IMR-90 (cell line): ENCODE data around the gene MDM4. TPM values are rescaled to one million over a fixed set of nuclear protein-coding genes. Genes with fewer than 3 reads are reported as not detected.

ENCODE experiments used
- ATAC-seq: fragments of 200-7000 bp; cut with Tn5 transposase; 2 replicates; pipeline ENCODE4 v1.9.1; 2020; ENCODE audit warnings: low read depth, mild to moderate bottlenecking, moderate library complexity
- BruUV-seq: library from RNA; stranded (reverse); fragments of 400-500 nt; replicated peaks from 2 replicates; lab custom pipeline; 2021; lab: Mats Ljungman, UMichigan
- CTCF ChIA-PET: fragments of 300-600 bp; formaldehyde crosslinking; extraction: SDS; loops from one replicate; lab custom pipeline; 2021; ENCODE audit warnings: antibody characterized with exemption; lab: Yijun Ruan, JAX
- POLR2A ChIA-PET: fragments of 300-600 bp; sonication (Branson Sonifier 250); formaldehyde crosslinking; loops from one replicate; lab custom pipeline; 2022; ENCODE audit warnings: antibody characterized with exemption; ENCODE audit not compliant: unreplicated experiment; lab: Charles Lee
- DNase-seq: peaks from one replicate; pipeline ENCODE4 v3.0.0; 2013
- H2AFZ ChIP-seq: replicated peaks from 2 replicates; pipeline ENCODE3; 2013; ENCODE audit warnings: low read length, mild to moderate bottlenecking; ENCODE audit not compliant: poor library complexity
- H2AK5ac ChIP-seq: 2 replicates; pipeline ENCODE4 v1.6.1; 2013; ENCODE audit warnings: low read depth, low read length, inconsistent platforms
- H2AK9ac ChIP-seq: replicated peaks from 2 replicates; pipeline ENCODE3; 2013; ENCODE audit warnings: mild to moderate bottlenecking, low read depth, low read length, moderate library complexity; ENCODE audit not compliant: poor library complexity
- H2BK120ac ChIP-seq: 2 replicates; pipeline ENCODE4 v1.6.1; 2013; ENCODE audit warnings: low read depth, low read length, inconsistent platforms
- H2BK15ac ChIP-seq: 3 replicates; pipeline ENCODE4 v1.6.1; 2013; ENCODE audit warnings: low read depth, low read length, inconsistent platforms
- H2BK20ac ChIP-seq: 2 replicates; pipeline ENCODE4 v1.6.1; 2013; ENCODE audit warnings: low read depth, mild to moderate bottlenecking, inconsistent platforms, low read length, moderate library complexity
- H2BK5ac ChIP-seq: 2 replicates; pipeline ENCODE4 v1.6.1; 2013; ENCODE audit warnings: mild to moderate bottlenecking, low read depth, low read length, inconsistent platforms; ENCODE audit not compliant: poor library complexity, severe bottlenecking
- H3K14ac ChIP-seq: replicated peaks from 2 replicates; pipeline ENCODE4 v1.6.1; 2013; ENCODE audit warnings: low read depth, low read length, inconsistent platforms
- H3K18ac ChIP-seq: 2 replicates; pipeline ENCODE4 v1.6.1; 2013; ENCODE audit warnings: low read depth, low read length, control low read depth
- H3K23ac ChIP-seq: 2 replicates; pipeline ENCODE4 v1.6.1; 2013; ENCODE audit warnings: low read depth, low read length, inconsistent platforms
- H3K27ac ChIP-seq: 2 replicates; pipeline ENCODE4 v1.5.1; 2013; ENCODE audit warnings: mild to moderate bottlenecking, control low read depth, low read length; ENCODE audit not compliant: insufficient read depth
- H3K27me3 ChIP-seq: 2 replicates; pipeline ENCODE4 v1.6.1; 2013; ENCODE audit warnings: low read length; ENCODE audit not compliant: control insufficient read depth, insufficient read depth
- H3K36me3 ChIP-seq: 2 replicates; pipeline ENCODE4 v1.6.1; 2013; ENCODE audit warnings: low read length, mixed read lengths; ENCODE audit not compliant: control insufficient read depth, insufficient read depth
- H3K4ac ChIP-seq: 2 replicates; pipeline ENCODE4 v1.6.1; 2013; ENCODE audit warnings: low read depth, low read length, inconsistent platforms
- H3K4me1 ChIP-seq: 2 replicates; pipeline ENCODE4 v1.6.1; 2013; ENCODE audit warnings: low read length, mixed read lengths; ENCODE audit not compliant: control insufficient read depth, insufficient read depth
- H3K4me2 ChIP-seq: 2 replicates; pipeline ENCODE4 v1.6.1; 2013; ENCODE audit warnings: low read depth, mild to moderate bottlenecking, control low read depth, low read length, moderate library complexity
- H3K4me3 ChIP-seq: 2 replicates; pipeline ENCODE4 v1.5.1; 2013; ENCODE audit warnings: low read depth, mild to moderate bottlenecking, control low read depth, low read length, moderate library complexity; ENCODE audit not compliant: insufficient read depth
- H3K56ac ChIP-seq: 2 replicates; pipeline ENCODE4 v1.6.1; 2013; ENCODE audit warnings: low read length, inconsistent platforms; ENCODE audit not compliant: insufficient read depth; ENCODE audit errors: extremely low read depth
- H3K79me1 ChIP-seq, 2 experiments: 2 replicates each; pipeline ENCODE4 v1.6.1; 2013; ENCODE audit warnings: low read length in 2 of 2, inconsistent platforms in 1 of 2, low read depth in 1 of 2
- H3K9ac ChIP-seq: 2 replicates; pipeline ENCODE4 v1.6.1; 2013; ENCODE audit warnings: low read depth, low read length, control low read depth
- H3K9me1 ChIP-seq: 2 replicates; pipeline ENCODE4 v1.6.1; 2013; ENCODE audit warnings: low read length, inconsistent platforms; ENCODE audit not compliant: insufficient read depth
- H3K9me3 ChIP-seq: 2 replicates; pipeline ENCODE4 v1.6.1; 2013; ENCODE audit warnings: low read length; ENCODE audit not compliant: control insufficient read depth, insufficient read depth
- H4K20me1 ChIP-seq: 2 replicates; pipeline ENCODE4 v1.6.1; 2013; ENCODE audit warnings: low read length, inconsistent platforms; ENCODE audit not compliant: insufficient read depth
- H4K5ac ChIP-seq: 2 replicates; pipeline ENCODE4 v1.6.1; 2013; ENCODE audit warnings: mild to moderate bottlenecking, low read depth, low read length, control low read depth
- H4K8ac ChIP-seq, 2 experiments: 2 replicates each; pipeline ENCODE4 v1.6.1; 2013; ENCODE audit warnings: low read depth in 2 of 2, low read length in 2 of 2, control low read depth in 1 of 2, inconsistent platforms in 1 of 2
- H4K91ac ChIP-seq: 2 replicates; pipeline ENCODE4 v1.6.1; 2013; ENCODE audit warnings: low read depth, low read length, inconsistent platforms; ENCODE audit not compliant: insufficient read depth
- BHLHE40 ChIP-seq: fragments of 150-350 bp; IDR thresholded peaks from 2 replicates; pipeline ENCODE4 v1.6.1; 2016; ENCODE audit warnings: mild to moderate bottlenecking, low read depth, low read length
- CTCF ChIP-seq: conservative IDR thresholded peaks from 2 replicates; pipeline ENCODE4 v1.5.1; 2012; ENCODE audit warnings: mild to moderate bottlenecking, low read depth, low read length, improper control_type of control experiment
- ELK1 ChIP-seq: fragments of 150-350 bp; IDR thresholded peaks from 2 replicates; pipeline ENCODE4 v1.6.1; 2016; ENCODE audit warnings: low read depth, mild to moderate bottlenecking, low read length, moderate library complexity, borderline replicate concordance
- MAFK ChIP-seq: IDR thresholded peaks from 2 replicates; pipeline ENCODE4 v1.6.1; 2012; ENCODE audit warnings: low read depth, low read length, improper control_type of control experiment
- MXI1 ChIP-seq: IDR thresholded peaks from 2 replicates; pipeline ENCODE4 v1.6.1; 2012; ENCODE audit warnings: low read depth, mild to moderate bottlenecking, low read length, moderate library complexity, borderline replicate concordance
- NFE2L2 ChIP-seq: fragments of 150-350 bp; IDR thresholded peaks from 2 replicates; pipeline ENCODE4 v1.6.1; 2016; ENCODE audit warnings: low read depth, mild to moderate bottlenecking, low read length
- POLR2A ChIP-seq: IDR thresholded peaks from 2 replicates; pipeline ENCODE4 v1.6.1; 2012; ENCODE audit warnings: mild to moderate bottlenecking, low read depth, low read length
- RAD21 ChIP-seq: IDR thresholded peaks from 2 replicates; pipeline ENCODE4 v1.6.1; 2012; ENCODE audit warnings: low read length, improper control_type of control experiment
- RCOR1 ChIP-seq: IDR thresholded peaks from 2 replicates; pipeline ENCODE4 v1.6.1; 2012; ENCODE audit warnings: mild to moderate bottlenecking, low read length, improper control_type of control experiment; ENCODE audit not compliant: insufficient replicate concordance
- RFX5 ChIP-seq: IDR thresholded peaks from 2 replicates; pipeline ENCODE4 v1.8.0; 2012; ENCODE audit warnings: low read depth, mild to moderate bottlenecking, low read length, moderate library complexity
- WGBS, 2 experiments: methylation state at CpG; one replicate each; pipeline versions ENCODE4 v1.1.5 to v1.1.7; 2013; ENCODE audit warnings: missing lambda C conversion rate in 2 of 2; ENCODE audit not compliant: insufficient read length in 1 of 2; ENCODE audit errors: extremely low coverage in 2 of 2; 5-methylcytosine and 5-hydroxymethylcytosine counted together
- dilution Hi-C: fragments of 300-500 bp; cut with HindIII; formaldehyde crosslinking; loops from one replicate; pipeline ENCODE4 v1.14.3; 2018; ENCODE audit warnings: low sequenced_read_pairs; ENCODE audit not compliant: unreplicated experiment
- in situ Hi-C: fragments of 300-500 bp; cut with MboI; formaldehyde crosslinking; loops from 3 replicates; pipeline ENCODE4 v1.14.3; 2019; ENCODE audit warnings: low sequenced_read_pairs, inconsistent platforms, mixed read lengths
- intact Hi-C: fragments of 100-400 bp; cut with micrococcal nuclease; formaldehyde crosslinking; loops from 2 replicates; pipeline ENCODE4 v1.10.0; 2022
- polyA plus RNA-seq, 3 experiments: library from polyadenylated mRNA; depleted of rRNA; stranded (reverse); fragments of >200 nt; gene quantifications; 2 replicates each; pipeline ENCODE4 v1.2.3, GENCODE V29; 2012; ENCODE audit warnings: low replicate concordance in 1 of 3
- total RNA-seq: library from RNA; depleted of rRNA; stranded (reverse); fragments of >200 nt; gene quantifications from 2 replicates; pipeline ENCODE4 v1.2.3, GENCODE V29; 2012

Gene MDM4
- total and polyA plus RNA-seq, 2 of the 4 experiments (the other 2 are of a cell fraction): 7.4 to 20.1 TPM

DNA sequence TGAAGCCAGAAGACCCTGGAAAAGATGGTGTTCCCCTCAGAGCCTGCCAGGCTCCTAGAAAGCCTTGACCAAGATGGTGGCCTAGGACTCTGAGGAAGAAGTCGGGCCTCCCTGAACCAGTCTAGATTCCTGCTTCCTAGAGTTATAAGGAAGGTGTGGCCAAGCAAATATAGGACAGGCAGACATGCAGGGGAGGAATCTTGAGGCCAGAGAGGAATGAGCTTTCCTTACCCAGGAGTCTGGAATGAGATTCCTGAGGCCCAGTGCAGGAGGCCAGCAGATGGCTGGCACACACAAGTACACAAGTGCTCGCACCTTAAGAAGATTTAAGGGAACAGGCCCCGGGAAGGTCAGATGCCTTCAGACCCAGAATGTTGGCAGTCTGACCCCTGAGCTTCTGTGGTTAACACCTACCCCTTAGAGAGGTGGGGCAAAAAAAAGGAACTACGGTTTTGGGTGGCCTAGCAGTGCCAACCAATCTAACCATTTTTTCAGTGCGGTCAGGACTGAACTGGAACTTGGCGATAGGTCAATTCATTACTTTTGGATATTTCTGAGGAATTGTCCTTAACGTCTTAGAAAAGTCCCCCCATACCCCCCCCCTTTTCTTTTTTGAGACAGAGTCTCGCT lies 73.3 kb downstream of the MDM4 start:
- Histone ChIP-seq H2AK9ac (no peak overlapping the region), H3K23ac (no peak overlapping the region), H3K14ac (no peak overlapping the region), H2BK120ac (0 out of 2 replicates have a peak overlapping the region, but pooled peaks have one; percentile 26), H4K5ac (no peak overlapping the region), H3K56ac (no peak overlapping the region), H2BK15ac (no peak overlapping the region), H3K9me3 (no peaks in the 10 kb centered on the region), H3K4me1 (peaks cover 11% of the 10 kb centered on the region), H3K4me2 (no peak overlapping the region), H3K9ac (no peak overlapping the region), H3K9me1 (peaks cover 11% of the 10 kb centered on the region; the same call in 1 of the 2 replicates), H4K20me1 (no peaks in the 10 kb centered on the region), H3K36me3 (no peaks in the 10 kb centered on the region), H3K27ac (no peak overlapping the region), H4K8ac (peak overlapping the region in 1 of 2 experiments; percentile 19; a peak in 1 of 4 replicates), H3K18ac (no peak overlapping the region; the same call in 1 of the 2 replicates), H2BK20ac (peak overlapping the region; percentile 60; the same call in 1 of the 2 replicates), H2AK5ac (no peak overlapping the region; the same call in 1 of the 2 replicates), H3K79me1 (no peaks in the 10 kb centered on the region), H3K4ac (0 out of 2 replicates have a peak overlapping the region, but pooled peaks have one; percentile 45), H2AFZ (peak overlapping the region; percentile 83), H2BK5ac (no peak overlapping the region), H3K27me3 (peaks cover 2% of the 10 kb centered on the region; the same call in 1 of the 2 replicates), H4K91ac (peak overlapping the region; percentile 56), H3K4me3 (no peak overlapping the region)
- intact Hi-C loops: no loop called here
- CTCF ChIA-PET: no interaction called here
- no TSS peak for BruUV-seq
- in situ Hi-C loops: no loop called here
- ATAC-seq (peak; percentile 44; the same call in 1 of the 2 replicates), DNase-seq (peak; percentile 16)
- no CpG with 5 or more reads among the region's 8 CpGs for WGBS, 2 experiments
- POLR2A ChIA-PET: no interaction called here
- dilution Hi-C loops: no loop called here
- TF ChIP-seq CTCF (no peak), RCOR1 (no peak), ELK1 (no peak), MAFK (no peak), MXI1 (no peak), RAD21 (no peak), RFX5 (no peak), BHLHE40 (no peak), POLR2A (no peak), NFE2L2 (no peak)
